Measurements from ENCODE around the gene DKK3.

- TF ChIP-seq CTCF (IDR thresholded peaks at IDR 0.05; ENCODE audit: borderline replicate concordance, extremely low read depth, low read length, poor library complexity, severe bottlenecking) (no peak), EZH2 (IDR thresholded peaks at IDR 0.05; ENCODE audit: borderline replicate concordance, low read depth, low read length, severe bottlenecking) (no peak)
These were observed 20.3 kb downstream of the DKK3 start for GRCh38 chr11:11988099-11988651.
